ENCODE results near the gene ZNF608.

ZNF608 gene

DNA sequence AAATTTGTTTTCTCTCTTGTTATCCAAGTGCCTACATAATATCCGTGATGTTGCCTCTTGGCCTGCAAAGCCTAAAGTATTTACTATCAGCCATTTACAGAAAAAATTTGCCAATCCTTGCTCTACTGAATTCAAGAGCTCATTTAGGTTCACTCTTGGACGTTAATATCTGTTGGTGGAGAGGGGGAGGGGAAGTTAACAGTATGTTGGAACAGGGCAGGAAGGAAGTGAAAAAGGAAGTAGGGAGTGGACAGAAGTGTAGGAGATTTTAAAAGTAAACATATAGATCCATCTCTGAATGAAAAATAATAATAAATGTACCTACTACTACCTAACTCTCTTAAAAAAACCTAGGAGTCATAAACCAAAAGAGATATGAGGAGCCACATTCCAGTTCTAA, 32.8 kb downstream of the ZNF608 start:
- DNase-seq: no peak

DNA sequence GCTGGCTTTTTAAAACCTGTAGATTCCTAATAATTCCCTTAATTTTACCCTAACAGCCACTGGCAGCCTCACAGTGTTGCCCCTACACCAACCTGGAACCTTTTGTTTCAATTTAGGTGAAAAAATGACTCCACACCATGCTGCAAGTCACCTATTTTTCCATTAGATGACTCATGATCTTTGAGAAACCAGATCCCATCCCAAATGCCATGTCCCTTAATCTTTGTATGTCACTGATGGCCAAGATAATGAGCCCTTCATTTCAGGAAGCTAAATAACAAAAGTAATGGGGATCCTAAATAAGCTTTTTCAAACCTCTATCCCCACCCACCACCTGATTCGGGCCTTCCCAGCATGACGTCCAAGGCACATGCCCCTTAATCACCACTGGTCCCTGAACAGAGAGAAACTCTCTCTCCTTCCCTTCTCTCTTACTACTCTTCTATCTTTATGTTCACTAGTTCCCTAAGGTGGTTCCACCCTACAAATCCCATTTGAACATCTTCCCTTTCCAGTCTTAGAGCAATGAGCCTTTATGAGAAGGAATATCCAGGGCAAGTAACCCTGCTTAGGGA, 33.6 kb downstream of the ZNF608 start:
- peak; percentile 29 for DNase-seq

DNA sequence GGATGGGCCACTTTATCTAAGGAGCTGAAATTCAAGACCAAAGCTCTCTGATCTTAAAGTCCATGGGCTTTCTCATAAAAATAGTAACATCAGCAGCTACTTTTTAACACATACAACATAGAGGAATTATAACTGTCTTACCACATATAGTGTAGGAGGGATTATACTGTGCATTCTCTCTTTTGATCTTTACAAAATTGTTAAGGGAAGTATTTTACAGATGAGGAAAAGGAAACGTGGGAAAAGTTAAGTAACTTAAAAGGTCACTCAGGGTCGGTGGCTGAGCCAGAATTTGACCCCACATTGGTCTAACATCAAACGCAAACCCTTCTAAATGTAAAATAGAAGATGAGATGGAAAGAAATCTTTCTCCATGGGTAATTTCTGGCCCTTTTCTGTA, 38.4 kb downstream of the ZNF608 start:
- no peak for DNase-seq

DNA sequence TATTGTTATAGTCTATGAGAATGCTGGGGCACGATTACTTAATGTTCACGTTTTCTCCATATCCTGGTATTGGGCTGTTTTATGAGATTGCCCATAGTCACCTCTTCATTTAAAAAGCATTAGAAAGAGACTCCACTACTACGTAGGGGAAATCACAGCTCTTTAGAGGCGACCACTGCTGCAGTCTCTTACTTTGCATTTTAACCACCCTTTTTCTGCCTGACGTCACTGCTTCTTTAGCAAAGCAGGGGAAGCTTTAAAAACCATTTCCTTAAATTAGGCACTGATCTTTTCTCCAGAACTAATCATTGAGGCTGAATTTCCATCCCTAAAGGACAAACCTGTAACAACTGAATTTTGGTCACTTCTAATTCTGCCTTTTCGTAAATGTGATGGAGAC, 38.9 kb downstream of the ZNF608 start:
- DNase-seq: no peak

DNA sequence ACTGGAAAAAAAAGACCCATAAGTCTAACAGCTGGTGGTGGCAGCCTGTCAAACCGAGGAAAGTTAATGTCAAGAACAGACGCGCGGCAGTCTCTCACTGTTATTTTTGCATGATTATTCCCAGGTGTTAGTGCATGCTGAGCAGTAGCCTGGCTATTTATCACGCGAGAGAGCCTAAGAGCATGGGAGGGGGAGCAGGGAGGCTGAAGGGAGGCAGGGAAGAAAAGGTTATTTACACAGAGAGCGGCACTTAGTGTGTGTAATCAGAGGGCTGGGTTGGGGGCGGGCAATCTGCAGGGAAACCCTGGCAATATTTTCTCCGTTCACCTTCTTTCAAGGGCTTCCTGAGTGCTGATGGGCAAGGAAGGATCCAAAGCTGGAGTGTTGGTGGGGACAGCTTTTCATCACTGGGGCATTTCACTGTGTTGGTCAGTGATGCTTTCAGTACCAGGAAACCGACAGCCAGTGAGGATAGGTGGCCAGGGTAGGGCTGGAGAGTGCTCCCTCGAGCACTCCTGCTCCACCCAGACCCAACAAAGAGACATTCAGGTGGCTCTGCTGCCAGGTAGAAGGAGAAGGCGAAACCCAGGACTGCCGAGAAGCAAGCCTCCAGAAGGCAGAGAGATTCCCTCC, 39.6 kb downstream of the ZNF608 start:
- peak; percentile 93 for DNase-seq

DNA sequence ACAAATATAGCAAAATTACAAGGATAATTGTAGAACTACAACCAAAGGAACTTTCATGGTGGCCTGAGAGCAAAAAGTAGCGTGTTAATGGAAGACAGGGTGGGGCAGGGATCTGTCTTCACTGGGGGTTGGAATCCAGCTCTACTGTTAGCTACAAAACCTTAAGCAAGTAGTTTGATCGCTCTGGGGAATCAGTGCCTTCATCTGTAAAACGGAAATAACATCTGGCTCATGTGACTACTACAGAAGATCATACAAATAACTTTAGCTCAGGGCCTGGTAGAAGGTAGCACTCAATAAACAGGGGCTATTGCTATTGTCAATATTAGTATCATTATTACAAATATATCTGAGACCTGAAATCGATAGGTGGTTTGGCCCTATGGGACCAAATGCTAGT, 40.4 kb downstream of the ZNF608 start:
- DNase-seq: no peak

DNA sequence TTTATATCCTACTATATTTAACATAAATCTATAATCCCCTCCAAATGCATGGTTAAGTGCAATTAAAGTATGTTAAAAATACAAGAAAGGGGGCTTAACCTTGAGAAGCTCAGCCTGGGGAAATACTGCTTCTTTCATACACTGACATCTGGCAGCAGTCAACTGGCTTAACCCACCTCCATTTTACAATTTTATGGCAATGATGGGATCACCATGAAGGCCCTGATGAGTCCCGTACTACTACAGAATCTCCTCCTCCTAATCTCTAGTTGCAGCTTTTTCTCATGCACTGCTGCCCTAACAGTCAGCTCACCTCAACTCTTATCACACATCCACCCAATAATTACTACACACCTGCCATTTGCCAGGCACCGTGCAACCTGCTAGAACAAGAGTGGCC, 40.9 kb downstream of the ZNF608 start:
- DNase-seq: peak; percentile 38

DNA sequence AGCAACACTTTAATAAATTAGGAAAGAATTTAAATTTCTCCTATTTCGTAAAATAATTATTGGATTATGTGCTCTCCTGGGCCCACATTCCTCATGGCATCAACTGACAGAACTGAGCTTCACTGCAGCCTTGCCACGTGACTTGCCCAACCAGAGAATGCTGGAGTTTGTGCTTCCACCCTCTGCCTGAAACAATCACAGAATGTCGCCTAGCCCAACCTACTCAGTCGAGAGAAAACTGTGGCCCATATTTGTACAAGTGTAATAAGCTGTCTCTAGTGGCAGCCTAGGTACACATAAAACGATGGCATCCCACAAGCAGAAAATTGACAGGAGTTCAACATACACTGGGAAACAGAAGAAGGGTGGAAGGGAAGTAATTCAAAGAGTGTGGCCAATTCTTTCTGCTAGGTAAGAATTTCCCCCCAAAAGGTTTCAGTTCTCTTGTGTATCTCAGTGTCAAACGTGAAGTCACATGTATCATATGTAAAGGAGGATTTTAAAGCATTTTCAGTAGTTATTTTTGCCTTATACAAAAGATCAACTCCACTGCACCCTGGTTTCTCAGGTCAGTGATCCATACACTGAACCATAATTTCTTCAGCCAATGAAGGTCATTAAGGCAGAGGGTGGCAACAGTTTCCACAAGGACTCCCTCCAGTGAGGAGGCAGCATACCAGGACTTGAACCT, 41.7 kb downstream of the ZNF608 start:
- peak; percentile 25 for DNase-seq

DNA sequence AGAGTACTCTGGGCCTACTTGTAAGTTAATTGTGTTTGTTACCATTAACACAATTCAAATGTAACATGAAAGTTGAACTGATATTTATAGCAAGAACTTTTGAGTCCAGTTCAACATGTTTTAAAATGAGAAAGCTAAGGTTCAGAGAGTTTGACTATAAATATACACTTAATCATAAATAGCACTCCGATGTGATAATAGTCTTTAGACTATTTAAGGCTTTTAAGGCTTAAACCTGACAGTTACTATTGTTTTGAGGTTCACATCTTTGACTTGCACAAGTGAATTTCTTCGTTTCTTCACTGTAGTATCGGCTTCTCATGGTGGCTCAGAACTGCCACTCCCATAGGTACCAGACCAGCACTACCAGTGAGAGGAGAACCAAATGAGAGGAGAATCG, 42.4 kb downstream of the ZNF608 start:
- no peak for DNase-seq

DNA sequence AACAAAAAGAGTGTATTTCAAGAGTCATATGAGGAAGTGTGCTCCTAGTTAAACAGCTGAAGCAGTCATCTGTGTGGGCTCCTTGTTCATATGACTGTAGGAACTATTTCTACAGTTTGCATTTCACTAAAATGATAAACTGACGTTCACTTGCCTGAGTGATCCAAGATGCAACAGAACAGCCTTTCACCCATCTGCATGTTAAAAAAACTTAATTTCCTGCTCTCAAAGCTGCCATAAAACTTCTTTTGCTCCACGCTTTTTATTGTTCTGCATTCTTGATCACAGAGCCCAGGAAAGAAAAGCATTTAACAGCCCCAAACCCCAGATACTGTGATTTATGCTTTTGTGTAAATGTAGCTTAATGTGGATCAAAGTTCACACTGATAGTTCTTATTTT, 43.9 kb downstream of the ZNF608 start:
- DNase-seq: no peak

DNA sequence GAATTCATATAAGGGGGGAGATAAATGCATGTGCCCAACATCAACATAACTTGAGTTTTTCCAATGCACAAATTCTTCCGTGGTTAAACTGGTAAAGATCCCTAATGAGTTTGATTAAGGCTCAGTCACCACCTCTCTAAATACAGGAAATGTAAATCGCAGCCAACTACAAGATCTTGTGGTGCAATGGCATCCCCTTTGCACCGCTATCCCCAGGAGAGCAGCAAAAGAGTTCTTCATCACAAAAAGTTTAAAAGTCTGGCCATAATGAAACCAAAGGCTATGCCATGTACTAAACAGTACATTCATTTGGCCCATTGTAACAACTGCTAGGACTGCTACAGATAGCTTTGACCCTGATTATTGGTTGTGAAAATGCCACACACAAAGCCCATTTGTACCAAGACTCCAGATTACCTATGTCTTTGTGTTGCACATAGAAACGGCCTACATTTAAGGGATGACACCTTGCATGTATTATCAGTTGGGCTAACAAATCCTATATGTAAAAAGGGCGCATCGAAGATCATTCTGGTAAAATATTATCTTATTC, 44.5 kb downstream of the ZNF608 start:
- DNase-seq: no peak

DNA sequence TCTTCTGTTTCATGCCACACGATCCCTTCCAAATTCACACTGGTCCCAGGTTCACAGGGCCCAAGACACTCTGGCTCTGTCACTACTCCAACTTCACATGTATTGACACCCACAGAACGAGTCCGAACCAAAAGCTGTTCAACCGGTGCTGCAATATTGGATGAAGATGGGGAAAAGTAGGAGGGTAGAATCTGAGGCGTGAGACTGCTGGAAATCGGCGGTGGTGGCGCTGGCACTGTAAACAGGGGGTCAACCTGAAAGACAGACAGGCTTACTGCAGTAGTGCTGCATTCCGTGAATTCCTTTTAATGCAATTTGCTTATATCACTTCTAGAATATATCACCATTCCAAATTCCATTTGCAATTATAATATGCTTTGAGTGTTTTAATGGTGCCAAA, 45.4 kb downstream of the ZNF608 start:
- no peak for DNase-seq

DNA sequence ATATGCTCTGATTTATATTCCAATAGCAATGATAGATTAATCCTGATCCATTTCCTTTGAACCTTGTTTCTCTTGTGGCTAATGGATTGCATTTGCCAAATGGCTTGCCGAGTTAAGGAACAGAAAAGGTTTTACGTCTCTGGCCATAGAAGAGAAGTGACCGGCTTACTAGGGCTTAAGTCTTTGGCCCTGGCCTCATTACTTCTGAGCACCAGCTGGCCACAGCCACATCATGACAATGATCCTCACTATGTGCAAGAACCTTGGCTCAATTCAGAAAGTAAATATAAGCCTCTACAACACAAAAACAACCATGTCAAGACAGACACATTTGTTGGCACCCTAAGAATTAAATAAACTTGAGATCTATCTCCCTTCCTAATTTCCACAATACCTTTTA, 46.1 kb downstream of the ZNF608 start:
- DNase-seq: no peak

DNA sequence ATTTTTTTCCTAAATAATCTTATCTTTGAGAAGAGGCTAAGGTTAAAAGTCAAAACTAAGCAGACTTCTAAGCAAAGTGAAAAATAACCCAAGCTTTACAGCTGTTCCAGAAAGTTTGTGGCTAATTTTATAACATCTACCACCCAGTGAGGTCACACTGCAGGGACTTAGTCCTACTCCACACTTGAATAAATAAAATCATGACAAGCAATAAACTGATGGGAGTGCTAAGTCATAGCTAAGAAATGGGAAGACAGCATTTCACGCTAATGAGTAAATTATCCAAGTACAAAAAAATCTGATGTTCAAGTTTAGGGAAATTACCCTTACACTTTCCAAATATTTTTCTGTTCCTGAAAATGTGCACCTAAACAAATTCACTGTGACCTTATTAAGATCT, 47.7 kb downstream of the ZNF608 start:
- DNase-seq: no peak

DNA sequence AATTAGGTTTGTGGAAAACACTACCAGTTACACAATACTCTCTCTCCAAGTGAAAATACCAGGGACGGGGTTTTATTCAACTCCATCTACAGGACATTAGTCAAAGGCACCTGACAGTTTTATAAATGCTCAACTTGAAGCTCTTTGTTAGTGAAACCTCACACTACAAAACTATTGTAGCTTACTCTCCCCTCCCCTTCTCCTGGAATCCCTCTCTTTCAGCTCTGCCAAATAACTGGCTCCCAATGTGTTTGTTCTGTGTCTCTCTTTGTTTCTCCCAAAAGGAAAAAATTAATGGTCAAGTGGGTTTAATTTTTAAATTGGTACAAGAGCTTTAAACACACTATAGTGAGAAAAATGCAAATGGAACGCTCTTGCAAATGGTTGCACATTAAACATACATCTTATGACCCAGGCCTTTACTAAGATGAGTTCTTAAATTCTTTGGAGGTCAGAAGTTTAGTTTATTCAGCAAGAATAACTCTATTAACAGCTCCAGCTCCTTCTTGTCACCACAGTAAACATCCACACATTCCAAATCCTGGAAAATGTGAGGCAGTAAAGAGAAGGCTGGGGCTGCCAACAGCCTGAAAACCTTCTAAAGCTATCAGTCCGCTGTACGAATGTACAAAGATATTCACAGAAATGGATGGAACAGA, 48.4 kb downstream of the ZNF608 start:
- DNase-seq: no peak

DNA sequence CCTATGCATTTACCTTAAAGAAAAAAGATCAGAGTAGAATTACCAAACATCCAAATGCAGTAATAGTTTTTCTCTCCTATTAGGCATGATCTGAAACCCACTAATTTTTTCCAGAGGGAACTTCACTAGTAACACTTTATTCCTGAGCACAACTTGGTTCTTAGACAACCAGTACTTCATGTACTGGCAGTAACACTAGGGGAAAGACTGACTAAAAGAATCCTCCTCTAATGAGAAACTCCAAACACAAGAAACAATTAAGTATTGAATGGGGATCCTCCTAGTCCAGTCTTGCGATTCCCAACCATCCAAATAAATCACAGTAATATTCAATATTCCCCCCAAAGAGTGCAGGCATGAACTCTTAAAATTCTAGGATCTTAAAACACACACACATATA, 48.9 kb downstream of the ZNF608 start:
- DNase-seq: no peak

DNA sequence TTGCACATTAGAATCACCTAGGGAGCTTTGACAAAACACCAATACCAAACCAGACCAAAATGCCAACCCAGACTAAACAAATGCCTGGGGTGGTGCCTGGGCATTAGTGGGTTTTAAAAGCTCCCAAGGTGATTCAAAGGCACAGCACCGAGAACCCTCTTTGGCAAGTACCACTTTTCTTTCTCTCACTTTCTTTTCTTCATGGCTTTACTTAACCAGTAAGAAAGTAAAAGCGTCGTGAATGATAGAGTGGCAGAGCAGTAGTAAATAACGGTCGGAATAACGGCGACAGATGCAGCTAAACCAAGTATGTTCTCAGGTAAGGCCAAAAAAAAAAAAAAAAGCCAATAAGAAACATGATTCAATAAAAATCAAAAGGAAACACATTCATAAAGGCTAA, 49.5 kb downstream of the ZNF608 start:
- no peak for DNase-seq

Measured in NCI-H146 (cell line).